SK-N-SH treated with all-trans-retinoic acid at 6 μM for 48 hours (cell line): ENCODE data around the gene ATP6V0B.
A peak's percentile ranks its signal among the peaks of the same experiment; 100 is the strongest.

ENCODE experiments used
- ATAC-seq: fragments of 200-7000 bp; cut with Tn5 transposase; 3 replicates; pipeline ENCODE4 v1.9.1; 2020; ENCODE audit warnings: mild to moderate bottlenecking, moderate library complexity
- ARNTL ChIP-seq: fragments of 450-650 bp; formaldehyde crosslinking; IDR thresholded peaks from 2 replicates; pipeline ENCODE4 v1.5.0; 2020; ENCODE audit warnings: low read depth, mild to moderate bottlenecking, moderate library complexity, borderline replicate concordance
- BACH2 ChIP-seq: fragments of 250-450 bp; sonication (Bioruptor Pico); IDR thresholded peaks from 2 replicates; pipeline ENCODE4 v1.9.0; 2021; ENCODE audit warnings: mild to moderate bottlenecking, borderline replicate concordance
- CSDC2 ChIP-seq: fragments of 250-450 bp; sonication (Bioruptor Pico); IDR thresholded peaks from 2 replicates; pipeline ENCODE4 v1.5.0; 2020; ENCODE audit warnings: mild to moderate bottlenecking, moderate library complexity
- ESRRG ChIP-seq: fragments of 250-450 bp; sonication (Bioruptor Pico); IDR thresholded peaks from 2 replicates; pipeline ENCODE4 v1.6.1; 2021; ENCODE audit warnings: mild to moderate bottlenecking
- ISL1 ChIP-seq: fragments of 250-450 bp; sonication (Bioruptor Pico); IDR thresholded peaks from 2 replicates; pipeline ENCODE4 v2.1.2; 2022; ENCODE audit warnings: mild to moderate bottlenecking, moderate library complexity
- PPARA ChIP-seq: fragments of 250-450 bp; sonication (Bioruptor Pico); IDR thresholded peaks from 2 replicates; pipeline ENCODE4 v1.5.0; 2020; ENCODE audit warnings: mild to moderate bottlenecking, borderline replicate concordance
- RARB ChIP-seq: fragments of 250-450 bp; sonication (Bioruptor Pico); IDR thresholded peaks from 2 replicates; pipeline ENCODE4 v1.8.0; 2021; ENCODE audit warnings: mild to moderate bottlenecking, moderate library complexity
- SNAI2 ChIP-seq: fragments of 250-450 bp; sonication (Bioruptor Pico); IDR thresholded peaks from 2 replicates; pipeline ENCODE4 v1.5.0; 2020; ENCODE audit warnings: mild to moderate bottlenecking, moderate library complexity
- TCF4 ChIP-seq: fragments of 250-450 bp; sonication (Bioruptor Pico); IDR thresholded peaks from 2 replicates; pipeline ENCODE4 v1.8.0; 2021; ENCODE audit warnings: mild to moderate bottlenecking, moderate library complexity, borderline replicate concordance
- TOX ChIP-seq: fragments of 250-450 bp; sonication (Bioruptor Pico); IDR thresholded peaks from 2 replicates; pipeline ENCODE4 v1.8.0; 2021; ENCODE audit warnings: mild to moderate bottlenecking, moderate library complexity, borderline replicate concordance
- ZC3H10 ChIP-seq: fragments of 250-450 bp; sonication (Bioruptor Pico); IDR thresholded peaks from 2 replicates; pipeline ENCODE4 v1.5.1; 2021; ENCODE audit warnings: mild to moderate bottlenecking, moderate library complexity
- ZFP3 ChIP-seq: fragments of 250-450 bp; sonication (Bioruptor Pico); IDR thresholded peaks from 2 replicates; pipeline ENCODE4 v1.5.0; 2020; ENCODE audit warnings: mild to moderate bottlenecking, moderate library complexity
- ZFP30 ChIP-seq: fragments of 450-650 bp; formaldehyde crosslinking; IDR thresholded peaks from 2 replicates; pipeline ENCODE4 v1.5.0; 2022; ENCODE audit warnings: mild to moderate bottlenecking, moderate library complexity
- ZNF565 ChIP-seq: fragments of 450-650 bp; formaldehyde crosslinking; conservative IDR thresholded peaks from 2 replicates; pipeline ENCODE4 v1.5.0; 2020; ENCODE audit warnings: low read depth, mild to moderate bottlenecking, moderate library complexity
- ZNF70 ChIP-seq: fragments of 450-650 bp; formaldehyde crosslinking; IDR thresholded peaks from 2 replicates; pipeline ENCODE4 v1.5.0; 2020; ENCODE audit warnings: mild to moderate bottlenecking, moderate library complexity
- ZNF8 ChIP-seq: fragments of 450-650 bp; formaldehyde crosslinking; IDR thresholded peaks from 2 replicates; pipeline ENCODE4 v1.5.0; 2020; ENCODE audit warnings: mild to moderate bottlenecking, moderate library complexity
- TF ChIP-seq, protein P1 (sequence below): fragments of 250-450 bp; sonication (Bioruptor Pico); IDR thresholded peaks from 2 replicates; pipeline ENCODE4 v1.5.1; 2021; ENCODE audit warnings: mild to moderate bottlenecking, moderate library complexity
- TF ChIP-seq, protein P2 (sequence below): fragments of 250-450 bp; sonication (Bioruptor Pico); IDR thresholded peaks from 2 replicates; pipeline ENCODE4 v1.5.0; 2020; ENCODE audit warnings: mild to moderate bottlenecking, moderate library complexity
- TF ChIP-seq, protein P3 (sequence below): fragments of 250-450 bp; sonication (Bioruptor Pico); IDR thresholded peaks from 2 replicates; pipeline ENCODE4 v1.5.1; 2020; ENCODE audit warnings: low read depth, mild to moderate bottlenecking, moderate library complexity
- TF ChIP-seq, protein P4 (sequence below): fragments of 250-450 bp; sonication (Bioruptor Pico); IDR thresholded peaks from 2 replicates; pipeline ENCODE4 v1.8.0; 2021; ENCODE audit warnings: low read depth, mild to moderate bottlenecking, moderate library complexity, borderline replicate concordance
- TF ChIP-seq, protein P5 (sequence below): fragments of 250-450 bp; sonication (Bioruptor Pico); IDR thresholded peaks from 2 replicates; pipeline ENCODE4 v1.8.0; 2020; ENCODE audit warnings: mild to moderate bottlenecking, moderate library complexity, borderline replicate concordance

ATP6V0B gene

GRCh38 chr1:44014365-44015104, 39.8 kb downstream of the ATP6V0B start:
- peak; percentile 15; the same call in 1 of the 3 replicates for ATAC-seq
- TF ChIP-seq ZNF70 (CRISPR knock-in tag) (no peak), ZC3H10 (CRISPR knock-in tag) (no peak), ZNF8 (CRISPR knock-in tag) (no peak), ARNTL (CRISPR knock-in tag) (no peak), BACH2 (no peak), ISL1 (CRISPR knock-in tag) (no peak), TCF4 (no peak), ESRRG (no peak), ZFP30 (CRISPR knock-in tag) (no peak)
- TF ChIP-seq, protein P1, sequence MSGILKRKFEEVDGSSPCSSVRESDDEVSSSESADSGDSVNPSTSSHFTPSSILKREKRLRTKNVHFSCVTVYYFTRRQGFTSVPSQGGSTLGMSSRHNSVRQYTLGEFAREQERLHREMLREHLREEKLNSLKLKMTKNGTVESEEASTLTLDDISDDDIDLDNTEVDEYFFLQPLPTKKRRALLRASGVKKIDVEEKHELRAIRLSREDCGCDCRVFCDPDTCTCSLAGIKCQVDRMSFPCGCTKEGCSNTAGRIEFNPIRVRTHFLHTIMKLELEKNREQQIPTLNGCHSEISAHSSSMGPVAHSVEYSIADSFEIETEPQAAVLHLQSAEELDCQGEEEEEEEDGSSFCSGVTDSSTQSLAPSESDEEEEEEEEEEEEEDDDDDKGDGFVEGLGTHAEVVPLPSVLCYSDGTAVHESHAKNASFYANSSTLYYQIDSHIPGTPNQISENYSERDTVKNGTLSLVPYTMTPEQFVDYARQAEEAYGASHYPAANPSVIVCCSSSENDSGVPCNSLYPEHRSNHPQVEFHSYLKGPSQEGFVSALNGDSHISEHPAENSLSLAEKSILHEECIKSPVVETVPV (CRISPR knock-in tag), result no peak

GRCh38 chr1:44015206-44015605, 40.4 kb downstream of the ATP6V0B start:
- TF ChIP-seq BACH2, result no peak
- no peak for TF ChIP-seq PPARA (CRISPR knock-in tag)
- TF ChIP-seq TOX, result no peak
- TF ChIP-seq ZFP3, result no peak
- no peak for TF ChIP-seq ZNF8 (CRISPR knock-in tag)
- TF ChIP-seq, protein P1 (CRISPR knock-in tag), result no peak
- no peak for TF ChIP-seq TCF4
- no peak for TF ChIP-seq SNAI2 (CRISPR knock-in tag)
- TF ChIP-seq, protein P2, sequence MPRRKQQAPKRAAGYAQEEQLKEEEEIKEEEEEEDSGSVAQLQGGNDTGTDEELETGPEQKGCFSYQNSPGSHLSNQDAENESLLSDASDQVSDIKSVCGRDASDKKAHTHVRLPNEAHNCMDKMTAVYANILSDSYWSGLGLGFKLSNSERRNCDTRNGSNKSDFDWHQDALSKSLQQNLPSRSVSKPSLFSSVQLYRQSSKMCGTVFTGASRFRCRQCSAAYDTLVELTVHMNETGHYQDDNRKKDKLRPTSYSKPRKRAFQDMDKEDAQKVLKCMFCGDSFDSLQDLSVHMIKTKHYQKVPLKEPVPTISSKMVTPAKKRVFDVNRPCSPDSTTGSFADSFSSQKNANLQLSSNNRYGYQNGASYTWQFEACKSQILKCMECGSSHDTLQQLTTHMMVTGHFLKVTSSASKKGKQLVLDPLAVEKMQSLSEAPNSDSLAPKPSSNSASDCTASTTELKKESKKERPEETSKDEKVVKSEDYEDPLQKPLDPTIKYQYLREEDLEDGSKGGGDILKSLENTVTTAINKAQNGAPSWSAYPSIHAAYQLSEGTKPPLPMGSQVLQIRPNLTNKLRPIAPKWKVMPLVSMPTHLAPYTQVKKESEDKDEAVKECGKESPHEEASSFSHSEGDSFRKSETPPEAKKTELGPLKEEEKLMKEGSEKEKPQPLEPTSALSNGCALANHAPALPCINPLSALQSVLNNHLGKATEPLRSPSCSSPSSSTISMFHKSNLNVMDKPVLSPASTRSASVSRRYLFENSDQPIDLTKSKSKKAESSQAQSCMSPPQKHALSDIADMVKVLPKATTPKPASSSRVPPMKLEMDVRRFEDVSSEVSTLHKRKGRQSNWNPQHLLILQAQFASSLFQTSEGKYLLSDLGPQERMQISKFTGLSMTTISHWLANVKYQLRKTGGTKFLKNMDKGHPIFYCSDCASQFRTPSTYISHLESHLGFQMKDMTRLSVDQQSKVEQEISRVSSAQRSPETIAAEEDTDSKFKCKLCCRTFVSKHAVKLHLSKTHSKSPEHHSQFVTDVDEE, result no peak
- TF ChIP-seq ZNF70 (CRISPR knock-in tag), result no peak
- no peak for TF ChIP-seq RARB
- no peak for TF ChIP-seq CSDC2
- TF ChIP-seq, protein P3, sequence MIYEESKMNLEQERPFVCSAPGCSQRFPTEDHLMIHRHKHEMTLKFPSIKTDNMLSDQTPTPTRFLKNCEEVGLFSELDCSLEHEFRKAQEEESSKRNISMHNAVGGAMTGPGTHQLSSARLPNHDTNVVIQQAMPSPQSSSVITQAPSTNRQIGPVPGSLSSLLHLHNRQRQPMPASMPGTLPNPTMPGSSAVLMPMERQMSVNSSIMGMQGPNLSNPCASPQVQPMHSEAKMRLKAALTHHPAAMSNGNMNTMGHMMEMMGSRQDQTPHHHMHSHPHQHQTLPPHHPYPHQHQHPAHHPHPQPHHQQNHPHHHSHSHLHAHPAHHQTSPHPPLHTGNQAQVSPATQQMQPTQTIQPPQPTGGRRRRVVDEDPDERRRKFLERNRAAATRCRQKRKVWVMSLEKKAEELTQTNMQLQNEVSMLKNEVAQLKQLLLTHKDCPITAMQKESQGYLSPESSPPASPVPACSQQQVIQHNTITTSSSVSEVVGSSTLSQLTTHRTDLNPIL (CRISPR knock-in tag), result no peak
- no peak for TF ChIP-seq ZNF565
- no peak for TF ChIP-seq ZC3H10 (CRISPR knock-in tag)
- TF ChIP-seq, protein P4, sequence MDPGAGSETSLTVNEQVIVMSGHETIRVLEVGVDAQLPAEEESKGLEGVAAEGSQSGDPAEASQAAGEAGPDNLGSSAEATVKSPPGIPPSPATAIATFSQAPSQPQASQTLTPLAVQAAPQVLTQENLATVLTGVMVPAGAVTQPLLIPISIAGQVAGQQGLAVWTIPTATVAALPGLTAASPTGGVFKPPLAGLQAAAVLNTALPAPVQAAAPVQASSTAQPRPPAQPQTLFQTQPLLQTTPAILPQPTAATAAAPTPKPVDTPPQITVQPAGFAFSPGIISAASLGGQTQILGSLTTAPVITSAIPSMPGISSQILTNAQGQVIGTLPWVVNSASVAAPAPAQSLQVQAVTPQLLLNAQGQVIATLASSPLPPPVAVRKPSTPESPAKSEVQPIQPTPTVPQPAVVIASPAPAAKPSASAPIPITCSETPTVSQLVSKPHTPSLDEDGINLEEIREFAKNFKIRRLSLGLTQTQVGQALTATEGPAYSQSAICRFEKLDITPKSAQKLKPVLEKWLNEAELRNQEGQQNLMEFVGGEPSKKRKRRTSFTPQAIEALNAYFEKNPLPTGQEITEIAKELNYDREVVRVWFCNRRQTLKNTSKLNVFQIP (CRISPR knock-in tag), result no peak
- no peak for TF ChIP-seq ISL1 (CRISPR knock-in tag)
- TF ChIP-seq, protein P5, sequence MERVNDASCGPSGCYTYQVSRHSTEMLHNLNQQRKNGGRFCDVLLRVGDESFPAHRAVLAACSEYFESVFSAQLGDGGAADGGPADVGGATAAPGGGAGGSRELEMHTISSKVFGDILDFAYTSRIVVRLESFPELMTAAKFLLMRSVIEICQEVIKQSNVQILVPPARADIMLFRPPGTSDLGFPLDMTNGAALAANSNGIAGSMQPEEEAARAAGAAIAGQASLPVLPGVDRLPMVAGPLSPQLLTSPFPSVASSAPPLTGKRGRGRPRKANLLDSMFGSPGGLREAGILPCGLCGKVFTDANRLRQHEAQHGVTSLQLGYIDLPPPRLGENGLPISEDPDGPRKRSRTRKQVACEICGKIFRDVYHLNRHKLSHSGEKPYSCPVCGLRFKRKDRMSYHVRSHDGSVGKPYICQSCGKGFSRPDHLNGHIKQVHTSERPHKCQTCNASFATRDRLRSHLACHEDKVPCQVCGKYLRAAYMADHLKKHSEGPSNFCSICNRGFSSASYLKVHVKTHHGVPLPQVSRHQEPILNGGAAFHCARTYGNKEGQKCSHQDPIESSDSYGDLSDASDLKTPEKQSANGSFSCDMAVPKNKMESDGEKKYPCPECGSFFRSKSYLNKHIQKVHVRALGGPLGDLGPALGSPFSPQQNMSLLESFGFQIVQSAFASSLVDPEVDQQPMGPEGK (CRISPR knock-in tag), result no peak
- no peak for TF ChIP-seq ARNTL (CRISPR knock-in tag)
- no peak for TF ChIP-seq ZFP30 (CRISPR knock-in tag)
- no peak; the same call in 2 of the 3 replicates for ATAC-seq
